GM21737 (cell line): ENCODE data around the gene MSGN1.
A peak's percentile ranks its signal among the peaks of the same experiment; 100 is the strongest.
"Not testable (repeated sequence)": the region's sequence is repeated elsewhere in the genome, so short reads cannot be mapped to it uniquely, and the experiment has no call there.

Experiments used
- ATAC-seq: cut with Tn5 transposase; IDR thresholded peaks from one replicate; pipeline ENCODE4 v1.9.1; 2021; ENCODE audit warnings: mild to moderate bottlenecking, moderate library complexity; ENCODE audit not compliant: unreplicated experiment

MSGN1 gene

GRCh38 chr2:17804358-17804757, 11.9 kb upstream of the MSGN1 start:
- ATAC-seq, result peak; percentile 49

GRCh38 chr2:17805166-17805565, 11.1 kb upstream of the MSGN1 start:
- ATAC-seq, result peak; percentile 49

GRCh38 chr2:17805717-17806363, 10.4 kb upstream of the MSGN1 start:
- peak; percentile 44 for ATAC-seq

GRCh38 chr2:17813010-17813741, 3.1 kb upstream of the MSGN1 start:
- peak; percentile 33 for ATAC-seq

GRCh38 chr2:17813742-17814473, 2.4 kb upstream of the MSGN1 start:
- peak; percentile 91 for ATAC-seq

GRCh38 chr2:17814601-17815000, 1.7 kb upstream of the MSGN1 start:
- ATAC-seq, result no peak

- ATAC-seq, result no peak
Observed at GRCh38 chr2:17815468-17816184, 634 bp upstream of the MSGN1 start.

- ATAC-seq, result no peak
Observed at GRCh38 chr2:17818235-17818815, 2.1 kb downstream of the MSGN1 start.

- no peak for ATAC-seq
Observed at GRCh38 chr2:17821080-17821479, 4.8 kb downstream of the MSGN1 start.

- peak; percentile 61 for ATAC-seq
Observed at GRCh38 chr2:17821535-17822444, 5.5 kb downstream of the MSGN1 start.

- peak; percentile 51 for ATAC-seq
Observed at GRCh38 chr2:17822445-17823117, 6.3 kb downstream of the MSGN1 start.

GRCh38 chr2:17823646-17824045, 7.4 kb downstream of the MSGN1 start:
- not testable (repeated sequence) for ATAC-seq

GRCh38 chr2:17827316-17827715, 11.1 kb downstream of the MSGN1 start:
- ATAC-seq, result no peak

GRCh38 chr2:17827785-17828184, 11.5 kb downstream of the MSGN1 start:
- no peak for ATAC-seq

GRCh38 chr2:17830053-17831034, 14.1 kb downstream of the MSGN1 start:
- peak; percentile 89 for ATAC-seq

- no peak for ATAC-seq
Observed at GRCh38 chr2:17835516-17835915, 19.3 kb downstream of the MSGN1 start.

GRCh38 chr2:17839959-17840358, 23.7 kb downstream of the MSGN1 start:
- no peak for ATAC-seq

- ATAC-seq, result no peak
Observed at GRCh38 chr2:17843457-17843856, 27.2 kb downstream of the MSGN1 start.
